Fibroblast of lung (primary cell): ENCODE results near the gene COX4I2.

Experiments used
- EZH2 ChIP-seq: IDR thresholded peaks from 2 replicates; pipeline ENCODE4 v1.5.1; 2012; ENCODE audit warnings: low read length, control low read depth, mild to moderate bottlenecking; ENCODE audit errors: missing control alignments
- TF ChIP-seq, protein P1 (sequence below), 2 donors: IDR thresholded peaks in 1 of 2; conservative IDR thresholded peaks in 1 of 2; 1 replicate in 1 of 2; 2 replicates in 1 of 2; pipeline ENCODE4 v1.5.1; 2011 to 2012; ENCODE audit warnings: low read length in 2 of 2, control low read depth in 1 of 2, inconsistent platforms in 1 of 2, low read depth in 1 of 2, mild to moderate bottlenecking in 1 of 2

DNA sequence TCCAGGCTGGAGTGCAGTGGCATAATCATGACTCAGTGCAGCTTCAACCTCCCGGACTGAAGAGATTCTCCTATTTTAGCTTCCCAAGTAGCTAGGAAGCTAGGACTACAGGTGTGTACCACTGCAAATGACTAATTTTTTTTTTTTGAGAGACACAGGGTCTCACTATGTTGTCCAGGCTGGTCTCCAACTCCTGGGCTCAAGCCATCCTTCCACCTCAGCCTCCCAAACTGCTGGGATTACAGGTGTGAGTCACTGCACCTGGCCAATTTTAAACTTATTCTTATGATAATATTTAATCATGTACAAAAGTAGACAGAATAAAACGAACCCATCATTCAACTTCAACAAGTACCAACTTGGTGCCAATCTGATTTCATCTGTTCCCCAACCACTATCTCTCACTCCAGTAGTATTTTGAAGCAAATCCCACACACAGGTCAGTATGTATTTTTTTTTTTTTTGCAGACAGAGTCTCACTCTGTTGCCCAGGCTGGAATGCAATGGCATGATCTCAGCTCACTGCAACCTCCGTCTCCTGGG lies 52.5 kb downstream of the COX4I2 start:
- TF ChIP-seq, protein P1, sequence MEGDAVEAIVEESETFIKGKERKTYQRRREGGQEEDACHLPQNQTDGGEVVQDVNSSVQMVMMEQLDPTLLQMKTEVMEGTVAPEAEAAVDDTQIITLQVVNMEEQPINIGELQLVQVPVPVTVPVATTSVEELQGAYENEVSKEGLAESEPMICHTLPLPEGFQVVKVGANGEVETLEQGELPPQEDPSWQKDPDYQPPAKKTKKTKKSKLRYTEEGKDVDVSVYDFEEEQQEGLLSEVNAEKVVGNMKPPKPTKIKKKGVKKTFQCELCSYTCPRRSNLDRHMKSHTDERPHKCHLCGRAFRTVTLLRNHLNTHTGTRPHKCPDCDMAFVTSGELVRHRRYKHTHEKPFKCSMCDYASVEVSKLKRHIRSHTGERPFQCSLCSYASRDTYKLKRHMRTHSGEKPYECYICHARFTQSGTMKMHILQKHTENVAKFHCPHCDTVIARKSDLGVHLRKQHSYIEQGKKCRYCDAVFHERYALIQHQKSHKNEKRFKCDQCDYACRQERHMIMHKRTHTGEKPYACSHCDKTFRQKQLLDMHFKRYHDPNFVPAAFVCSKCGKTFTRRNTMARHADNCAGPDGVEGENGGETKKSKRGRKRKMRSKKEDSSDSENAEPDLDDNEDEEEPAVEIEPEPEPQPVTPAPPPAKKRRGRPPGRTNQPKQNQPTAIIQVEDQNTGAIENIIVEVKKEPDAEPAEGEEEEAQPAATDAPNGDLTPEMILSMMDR (conservative IDR thresholded peaks at IDR 0.05 in 1 of 2, IDR thresholded peaks at IDR 0.05 in 1 of 2; ENCODE audit: low read depth in 1 of 2, low read length in 2 of 2) = no peak
- no peak for TF ChIP-seq EZH2
